DND-41 (cell line): Measurements from ENCODE around the gene IFT122.

Source experiments
- EZH2 ChIP-seq: IDR thresholded peaks from 3 replicates; pipeline ENCODE4 v1.6.1; 2012; ENCODE audit warnings: borderline replicate concordance, low read depth, mild to moderate bottlenecking, moderate library complexity, low read length, inconsistent platforms; ENCODE audit not compliant: severe bottlenecking
- TF ChIP-seq, protein P1 (sequence below): IDR thresholded peaks from 2 replicates; pipeline ENCODE4 v1.5.1; 2012; ENCODE audit warnings: borderline replicate concordance, low read length, moderate library complexity, mild to moderate bottlenecking; ENCODE audit not compliant: poor library complexity, severe bottlenecking; ENCODE audit errors: extremely low read depth

DNA sequence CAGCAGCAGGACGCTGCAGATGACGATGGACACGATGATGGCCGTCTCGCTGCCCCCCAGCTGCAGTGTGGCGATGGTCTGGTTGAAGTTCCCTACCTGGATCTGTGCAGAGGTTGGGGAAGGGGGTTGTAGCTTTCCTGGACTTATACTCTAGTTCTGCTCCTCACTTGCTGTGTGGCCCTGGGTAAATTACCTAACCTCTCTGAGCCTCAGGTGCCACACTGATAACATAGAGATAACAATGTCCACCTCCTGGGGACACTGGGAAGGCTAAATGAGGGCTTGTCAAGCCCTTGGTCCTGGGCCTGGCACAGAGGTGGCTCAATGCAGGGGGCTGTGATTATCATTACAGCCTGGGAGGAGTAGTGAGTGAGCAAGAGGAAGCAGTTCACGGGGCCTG is 129.8 kb downstream of the IFT122 start:
- TF ChIP-seq, protein P1, sequence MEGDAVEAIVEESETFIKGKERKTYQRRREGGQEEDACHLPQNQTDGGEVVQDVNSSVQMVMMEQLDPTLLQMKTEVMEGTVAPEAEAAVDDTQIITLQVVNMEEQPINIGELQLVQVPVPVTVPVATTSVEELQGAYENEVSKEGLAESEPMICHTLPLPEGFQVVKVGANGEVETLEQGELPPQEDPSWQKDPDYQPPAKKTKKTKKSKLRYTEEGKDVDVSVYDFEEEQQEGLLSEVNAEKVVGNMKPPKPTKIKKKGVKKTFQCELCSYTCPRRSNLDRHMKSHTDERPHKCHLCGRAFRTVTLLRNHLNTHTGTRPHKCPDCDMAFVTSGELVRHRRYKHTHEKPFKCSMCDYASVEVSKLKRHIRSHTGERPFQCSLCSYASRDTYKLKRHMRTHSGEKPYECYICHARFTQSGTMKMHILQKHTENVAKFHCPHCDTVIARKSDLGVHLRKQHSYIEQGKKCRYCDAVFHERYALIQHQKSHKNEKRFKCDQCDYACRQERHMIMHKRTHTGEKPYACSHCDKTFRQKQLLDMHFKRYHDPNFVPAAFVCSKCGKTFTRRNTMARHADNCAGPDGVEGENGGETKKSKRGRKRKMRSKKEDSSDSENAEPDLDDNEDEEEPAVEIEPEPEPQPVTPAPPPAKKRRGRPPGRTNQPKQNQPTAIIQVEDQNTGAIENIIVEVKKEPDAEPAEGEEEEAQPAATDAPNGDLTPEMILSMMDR: no peak
- TF ChIP-seq EZH2: no peak
